ENCODE measurements around the gene RNF13.
"Not testable (repeated sequence)": the region's sequence is repeated elsewhere in the genome, so short reads cannot be mapped to it uniquely, and the experiment has no call there.

RNF13 gene

DNA sequence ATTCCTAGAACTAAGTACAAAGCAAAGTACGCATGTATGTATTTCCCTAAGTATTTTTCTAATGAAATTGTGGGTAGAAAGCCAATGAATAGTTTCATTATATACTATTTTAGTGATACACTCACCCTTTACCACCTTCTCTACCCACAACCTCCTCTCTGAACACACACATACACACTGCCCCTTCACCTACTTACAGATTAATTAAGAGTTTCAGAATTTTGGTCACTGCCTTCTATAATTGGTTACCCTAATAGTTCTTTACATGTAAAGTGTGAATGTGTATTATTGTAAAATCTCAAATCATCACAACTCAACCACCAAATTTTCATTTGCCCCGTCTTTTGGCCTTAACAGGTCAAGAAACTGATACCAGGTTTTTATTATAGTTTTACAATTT is 150.5 kb downstream of the RNF13 start:
- no peak for DNase-seq

- no peak for DNase-seq
Measured at GRCh38 chr3:149964291-149964690, 151.3 kb downstream of the RNF13 start.

GRCh38 chr3:149965278-149965677 is 152.3 kb downstream of the RNF13 start:
- DNase-seq = no peak

- DNase-seq = no peak
Measured at GRCh38 chr3:149967086-149967685, 154.2 kb downstream of the RNF13 start.

- DNase-seq = no peak
Measured at GRCh38 chr3:149968216-149968615, 155.2 kb downstream of the RNF13 start.

- DNase-seq = no peak
Measured at GRCh38 chr3:149969110-149969939, 156.3 kb downstream of the RNF13 start.

GRCh38 chr3:149969940-149970715 is 157.1 kb downstream of the RNF13 start:
- DNase-seq = peak; percentile 5 to 70 (median 43)

DNA sequence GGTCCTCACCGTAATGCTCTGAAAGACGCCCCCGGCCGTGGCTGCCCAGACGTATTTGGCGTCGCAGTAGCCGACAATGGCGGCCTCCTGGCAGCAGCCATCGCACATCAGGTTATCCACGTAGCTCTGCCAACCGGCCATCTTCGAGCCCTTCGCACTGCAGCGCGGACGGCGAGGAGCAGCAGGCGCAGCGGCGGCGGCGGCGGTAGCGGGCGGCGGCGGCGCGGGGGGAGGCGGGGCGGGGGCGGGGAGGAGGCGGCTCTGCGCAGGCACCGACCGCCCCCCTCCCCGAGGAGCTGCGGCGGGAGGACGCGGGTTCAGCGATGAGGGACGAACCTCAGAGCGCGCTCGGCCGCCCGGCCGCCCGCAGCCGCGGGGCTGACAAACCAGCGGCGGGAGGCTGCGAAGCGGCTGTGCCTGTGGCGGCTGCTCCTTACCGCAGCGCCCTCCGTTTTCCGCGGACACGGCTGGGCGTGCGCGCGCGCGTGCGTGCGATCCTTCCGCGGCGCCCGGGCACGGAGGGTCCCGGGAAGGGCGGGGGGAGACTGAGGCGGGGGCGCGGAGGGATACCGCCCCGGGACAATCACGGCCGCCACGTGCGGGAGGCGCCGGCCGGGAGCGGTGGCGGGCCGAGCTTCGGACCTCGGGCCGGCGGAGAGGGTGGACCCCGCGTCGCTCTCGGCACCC is 157.8 kb downstream of the RNF13 start, which contains the start of gene PFN2:
Gene PFN2 (minus strand): TSS at position 180 of the 687 bp plus-strand sequence. CDS start 39 bp downstream, at position 141.
- DNase-seq = peak; percentile 15 to 58 (median 19)

DNA sequence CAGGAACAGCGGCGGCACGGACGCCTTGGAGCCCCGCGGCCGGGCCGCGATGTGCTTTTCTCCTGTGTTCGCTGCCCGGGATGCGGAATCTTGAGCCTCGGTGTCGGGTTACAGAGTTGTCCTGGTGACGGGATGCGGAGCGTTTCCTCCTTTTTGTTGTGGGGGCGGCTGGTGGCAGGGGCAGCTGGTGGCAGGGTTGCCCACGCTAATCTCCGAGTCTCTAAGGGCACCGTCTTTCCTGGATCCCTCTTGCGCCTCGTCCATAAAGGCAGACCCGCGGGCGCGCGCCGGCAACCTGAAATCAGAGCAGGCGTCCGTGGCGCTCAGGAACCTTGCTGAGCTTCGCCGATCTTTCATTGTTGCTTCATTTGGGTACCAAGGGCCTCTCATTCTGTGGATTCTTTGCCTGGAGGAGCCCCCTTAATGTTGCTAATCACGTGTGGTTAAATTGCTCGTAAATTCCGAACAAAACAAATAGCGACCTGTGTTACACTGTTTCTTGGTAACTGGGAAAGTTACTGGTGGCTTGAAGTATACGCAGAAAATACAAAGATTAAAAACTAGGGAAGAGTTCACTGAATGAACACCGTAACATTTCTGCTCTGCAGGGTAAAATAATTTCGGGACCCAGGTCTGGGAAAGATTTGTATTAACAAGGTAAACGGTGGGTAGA is 158.5 kb downstream of the RNF13 start:
- peak in 1 of 4 experiments; percentile 16 for DNase-seq

DNA sequence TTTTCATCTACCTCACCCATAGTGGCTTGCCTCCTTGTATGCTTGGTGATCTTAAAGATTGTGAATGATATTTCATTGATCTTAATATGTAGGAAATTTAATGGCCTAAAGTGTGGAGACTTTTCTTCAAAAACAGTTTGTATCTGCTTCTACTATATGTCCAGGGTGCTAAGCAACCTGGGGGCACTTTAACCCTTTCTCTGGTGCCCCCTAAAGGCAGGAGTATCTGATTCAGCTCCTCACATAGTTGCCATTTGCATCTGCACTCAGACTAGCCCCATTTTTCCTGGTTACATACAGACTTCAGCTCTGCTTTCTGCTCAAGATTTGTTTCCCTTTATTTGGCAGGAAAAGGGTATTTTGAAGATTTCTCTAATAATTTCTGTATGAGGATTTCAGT is 162.9 kb downstream of the RNF13 start:
- DNase-seq = no peak

- DNase-seq = no peak
Measured at GRCh38 chr3:149977386-149977785, 164.4 kb downstream of the RNF13 start.

DNA sequence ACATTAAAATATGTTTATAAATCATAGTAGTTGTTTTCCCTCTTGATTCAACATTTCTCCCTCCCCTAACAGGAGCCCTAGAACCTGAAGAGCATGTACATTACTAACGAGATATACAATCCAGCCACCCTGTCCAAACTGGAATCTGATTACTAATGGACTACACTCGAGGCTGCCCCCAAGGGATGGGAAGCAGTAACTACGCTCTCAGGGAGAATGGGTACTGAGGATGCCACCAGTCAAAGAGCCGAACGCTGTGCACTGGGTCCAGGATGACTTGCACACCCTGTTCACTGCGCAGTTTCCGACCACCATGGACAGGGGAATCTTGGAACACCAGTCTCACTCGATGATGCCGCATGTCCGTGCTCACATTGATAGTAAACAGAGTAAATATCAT is 169.0 kb downstream of the RNF13 start:
- not testable (repeated sequence) for DNase-seq

DNA sequence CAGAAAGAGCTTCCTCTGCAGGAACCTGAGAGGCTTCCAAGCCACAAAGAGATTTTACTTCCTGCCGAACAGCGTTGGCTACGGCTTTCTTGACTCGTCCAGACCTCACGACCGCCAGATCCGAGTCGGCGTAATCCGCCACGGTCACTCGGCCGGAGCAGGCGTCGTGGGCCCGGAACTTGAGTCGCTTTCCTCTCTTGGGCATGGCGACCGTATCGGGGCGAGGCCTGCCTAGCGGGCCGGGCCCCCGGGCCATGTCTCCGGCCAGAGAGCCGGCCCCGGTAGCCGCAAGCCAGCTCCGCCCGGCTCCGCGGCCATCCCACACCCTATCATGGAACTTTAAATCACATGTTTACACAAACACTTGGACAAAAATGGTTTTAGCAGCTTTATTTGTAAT is 170.0 kb downstream of the RNF13 start:
- DNase-seq = not testable (repeated sequence)

- DNase-seq = no peak
Measured at GRCh38 chr3:149983628-149984027, 170.6 kb downstream of the RNF13 start.

- DNase-seq = no peak
Measured at GRCh38 chr3:149989307-149989706, 176.3 kb downstream of the RNF13 start.

GRCh38 chr3:149990423-149990948 is 177.5 kb downstream of the RNF13 start:
- DNase-seq = no peak

DNA sequence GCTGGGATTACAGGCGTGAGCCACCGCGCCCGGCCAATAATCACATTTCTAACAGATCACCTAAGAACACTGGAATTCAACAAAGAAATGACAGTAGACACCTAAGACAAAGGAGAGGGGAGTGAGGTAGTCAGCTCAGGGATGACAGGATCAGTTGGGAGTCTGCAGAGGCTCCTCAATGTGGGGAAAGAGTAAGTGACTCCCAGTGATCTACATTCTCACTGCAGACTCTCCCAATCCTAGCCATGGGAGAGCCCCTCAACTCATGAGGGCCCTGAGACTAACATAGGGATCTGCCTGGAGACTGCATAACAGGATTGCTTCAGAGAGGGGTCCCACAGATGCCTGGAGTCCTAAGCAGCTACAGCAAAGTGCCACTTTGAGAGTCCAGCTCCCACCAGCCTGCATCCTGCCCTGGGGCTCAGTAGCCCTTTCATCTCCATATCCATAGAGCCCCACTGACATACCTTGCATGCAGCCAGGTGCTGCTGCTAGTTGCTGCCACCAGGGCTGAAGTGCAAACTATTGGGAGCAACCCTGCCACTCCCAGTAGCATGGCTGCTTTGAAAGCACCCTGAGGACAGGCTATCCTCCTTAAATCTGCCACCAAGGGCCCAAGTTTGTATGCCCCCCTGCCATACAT is 179.5 kb downstream of the RNF13 start:
- DNase-seq = no peak

DNA sequence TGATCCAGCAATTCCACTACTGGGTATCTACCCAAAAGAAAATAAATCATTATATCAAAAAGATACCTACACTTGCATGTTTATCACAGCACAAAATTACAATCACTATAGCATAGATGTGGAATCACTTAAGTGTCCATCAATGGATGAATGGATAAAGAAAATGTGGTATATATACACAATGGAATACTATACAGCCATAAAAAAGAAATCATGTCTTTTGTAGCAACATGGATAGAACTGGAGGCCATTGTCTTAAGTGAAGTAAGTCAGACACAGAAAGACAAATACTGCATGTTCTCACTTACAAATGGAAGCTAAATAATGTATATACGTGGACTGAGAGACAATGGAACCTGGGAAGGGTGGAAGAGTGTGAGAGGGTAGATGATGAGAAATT is 185.9 kb downstream of the RNF13 start:
- no peak for DNase-seq

- DNase-seq = no peak
Measured at GRCh38 chr3:149999421-149999820, 186.4 kb downstream of the RNF13 start.

GRCh38 chr3:150000641-150001040 is 187.6 kb downstream of the RNF13 start:
- no peak for DNase-seq
